NK-92 (cell line): ENCODE data around the gene HIF1A.

Source experiments
- DNase-seq: peaks from one replicate; lab custom pipeline; 2025; ENCODE audit not compliant: unreplicated experiment; lab: John Stamatoyannopoulos, UW

Gene HIF1A

GRCh38 chr14:61769893-61770292, 74.6 kb downstream of the HIF1A start:
- DNase-seq, result no peak

- DNase-seq, result no peak
Measured at GRCh38 chr14:61774861-61775260, 79.5 kb downstream of the HIF1A start.

- DNase-seq, result no peak
Measured at GRCh38 chr14:61780125-61780524, 84.8 kb downstream of the HIF1A start.

- DNase-seq, result no peak
Measured at GRCh38 chr14:61797309-61797708, 102.0 kb downstream of the HIF1A start.
